ENCODE data around the gene BLOC1S5. TPM values are rescaled to one million over a fixed set of nuclear protein-coding genes. Genes with fewer than 3 reads are reported as not detected.
"Not testable (repeated sequence)": the region's sequence is repeated elsewhere in the genome, so short reads cannot be mapped to it uniquely, and the experiment has no call there.

The BLOC1S5 gene
- total and polyA plus RNA-seq, 2 donors (not counting 3 experiments of a cell fraction or from before 2014, with no cell fraction given), result 3.9 to 19.1 TPM

- CTCF ChIA-PET; BruUV-seq (replicated peaks); H3K4me3 ChIP-seq (replicated peaks in 1 of 3; ENCODE audit: insufficient read depth in 1 of 3, low read depth in 1 of 3, low read length in 3 of 3); DNase-seq (ENCODE audit: low read depth, low spot score); intact Hi-C loops (cut with micrococcal nuclease); H3K36me3 ChIP-seq (ENCODE audit: control insufficient read depth in 2 of 2, extremely low read depth in 1 of 2, insufficient read depth in 2 of 2, low read length in 2 of 2); FAIRE-seq; H3K9me1 ChIP-seq (replicated peaks; ENCODE audit: control insufficient read depth, extremely low read depth, insufficient read depth, low read length); H3K9me3 ChIP-seq (replicated peaks; ENCODE audit: control insufficient read depth, insufficient read depth, low read length); H3K27ac ChIP-seq (ENCODE audit: insufficient read depth, low read depth, low read length); H3K9ac ChIP-seq (replicated peaks; ENCODE audit: extremely low read depth, insufficient read depth, low read length); POLR2A ChIA-PET; H4K20me1 ChIP-seq (replicated peaks; ENCODE audit: control insufficient read depth, extremely low read depth, insufficient read depth, low read length); H3K4me1 ChIP-seq (ENCODE audit: control insufficient read depth, extremely low read depth, insufficient read depth, low read length); H3K27me3 ChIP-seq (ENCODE audit: control insufficient read depth in 2 of 2, insufficient read depth in 2 of 2, low read length in 2 of 2); H2AFZ ChIP-seq (ENCODE audit: low read depth, low read length); dilution Hi-C loops (cut with MboI; ENCODE audit: extremely low pct_ligation_motif_present, low sequenced_read_pairs); H3K4me2 ChIP-seq (ENCODE audit: insufficient read depth, low read length): not testable (repeated sequence)
- H3K79me2 ChIP-seq (ENCODE audit: control insufficient read depth, insufficient read depth, low read length), result peaks cover 47% of the 10 kb centered on the region
Observed at GRCh38 chr6:8034107-8034506, 30.1 kb downstream of the BLOC1S5 start.

- Histone ChIP-seq H3K9ac (replicated peaks; ENCODE audit: extremely low read depth, insufficient read depth, low read length) (no peak overlapping the region), H3K4me2 (ENCODE audit: insufficient read depth, low read length) (no peak overlapping the region), H3K79me2 (ENCODE audit: control insufficient read depth, insufficient read depth, low read length) (peaks cover 39% of the 10 kb centered on the region), H2AFZ (ENCODE audit: low read depth, low read length) (no peak overlapping the region), H3K27ac (ENCODE audit: insufficient read depth, low read depth, low read length) (no peak overlapping the region), H3K9me3 (replicated peaks; ENCODE audit: control insufficient read depth, insufficient read depth, low read length) (no peaks in the 10 kb centered on the region), H4K20me1 (replicated peaks; ENCODE audit: control insufficient read depth, extremely low read depth, insufficient read depth, low read length) (no peaks in the 10 kb centered on the region), H3K27me3 (ENCODE audit: control insufficient read depth in 2 of 2, insufficient read depth in 2 of 2, low read length in 2 of 2) (no peaks in the 10 kb centered on the region), H3K4me3 (replicated peaks in 1 of 3; ENCODE audit: insufficient read depth in 1 of 3, low read depth in 1 of 3, low read length in 3 of 3) (no peak overlapping the region), H3K9me1 (replicated peaks; ENCODE audit: control insufficient read depth, extremely low read depth, insufficient read depth, low read length) (no peaks in the 10 kb centered on the region), H3K4me1 (ENCODE audit: control insufficient read depth, extremely low read depth, insufficient read depth, low read length) (peaks cover 22% of the 10 kb centered on the region), H3K36me3 (ENCODE audit: control insufficient read depth in 2 of 2, extremely low read depth in 1 of 2, insufficient read depth in 2 of 2, low read length in 2 of 2) (no peaks in the 10 kb centered on the region)
- no peak for FAIRE-seq
- BruUV-seq (replicated peaks), result no TSS peak
- dilution Hi-C loops (cut with MboI; ENCODE audit: extremely low pct_ligation_motif_present, low sequenced_read_pairs) (no loop called here), intact Hi-C loops (cut with micrococcal nuclease) (no loop called here)
- CTCF ChIA-PET, result no interaction called here
- POLR2A ChIA-PET, result no interaction called here
- TF ChIP-seq FOS (IDR thresholded peaks at IDR 0.05; ENCODE audit: borderline replicate concordance, insufficient read depth, low read length), result no peak
- no peak for DNase-seq (ENCODE audit: low read depth, low spot score)
Observed at GRCh38 chr6:8030920-8031319, 33.3 kb downstream of the BLOC1S5 start.

All from endothelial cell of umbilical vein (primary cell).